Karpas-422 (cell line): ENCODE results near the gene P2RY8. TPM values are rescaled to one million over a fixed set of nuclear protein-coding genes. Genes with fewer than 3 reads are reported as not detected.
A peak's percentile ranks its signal among the peaks of the same experiment; 100 is the strongest.

Experiments used
- DNase-seq: peaks from one replicate; pipeline ENCODE4 v3.0.0-alpha.2; 2015
- H2AFZ ChIP-seq: fragments of 200-600 bp; sonication (generic); 2 replicates; pipeline ENCODE4 v1.6.1; 2014; ENCODE audit warnings: antibody characterized with exemption, low read length, mixed read lengths
- H3K27ac ChIP-seq: fragments of 200-600 bp; sonication (generic); 2 replicates; pipeline ENCODE4 v1.5.1; 2014; ENCODE audit warnings: mild to moderate bottlenecking, low read length, moderate library complexity
- H3K27me3 ChIP-seq: fragments of 200-600 bp; sonication (generic); 2 replicates; pipeline ENCODE4 v1.6.1; 2014; ENCODE audit warnings: low read length, mixed read lengths
- H3K36me3 ChIP-seq: fragments of 200-600 bp; sonication (generic); 2 replicates; pipeline ENCODE4 v1.6.1; 2014; ENCODE audit warnings: low read length, mixed read lengths; ENCODE audit not compliant: insufficient read depth
- H3K4me1 ChIP-seq: fragments of 200-600 bp; sonication (generic); 2 replicates; pipeline ENCODE4 v1.6.1; 2014; ENCODE audit warnings: mild to moderate bottlenecking, low read length, mixed read lengths
- H3K4me2 ChIP-seq: fragments of 200-600 bp; sonication (generic); 2 replicates; pipeline ENCODE4 v1.6.1; 2014; ENCODE audit warnings: low read length, low read depth, mild to moderate bottlenecking; ENCODE audit not compliant: poor library complexity, severe bottlenecking
- H3K4me3 ChIP-seq: fragments of 200-600 bp; sonication (generic); 2 replicates; pipeline ENCODE4 v1.5.1; 2014; ENCODE audit warnings: mild to moderate bottlenecking, antibody characterized with exemption, low read length, mixed read lengths
- H3K79me2 ChIP-seq: fragments of 200-600 bp; sonication (generic); 2 replicates; pipeline ENCODE4 v1.6.1; 2014; ENCODE audit warnings: mild to moderate bottlenecking, low read length, mixed read lengths
- H3K9ac ChIP-seq: fragments of 200-600 bp; sonication (generic); 2 replicates; pipeline ENCODE4 v1.6.0; 2014; ENCODE audit warnings: low read length
- H3K9me2 ChIP-seq: fragments of 200-600 bp; sonication (generic), shearing (Covaris generic); replicated peaks from 2 replicates; pipeline ENCODE4 v1.6.0; 2014; ENCODE audit warnings: mild to moderate bottlenecking, low read length, moderate library complexity; ENCODE audit not compliant: insufficient read depth
- H3K9me3 ChIP-seq: fragments of 300-700, 200-600 bp; sonication (generic); 2 replicates; pipeline ENCODE4 v1.6.1; 2014; ENCODE audit warnings: low read length, mixed read lengths
- H4K20me1 ChIP-seq: fragments of 200-600 bp; sonication (generic); 2 replicates; pipeline ENCODE4 v1.6.1; 2014; ENCODE audit warnings: mild to moderate bottlenecking, antibody characterized with exemption, low read length, low read depth; ENCODE audit not compliant: insufficient read depth
- total RNA-seq: library from RNA; depleted of rRNA; stranded (reverse); fragments of >200 nt; shearing (Covaris generic); gene quantifications from 2 replicates; pipeline ENCODE4 v1.2.3, GENCODE V29; 2014; ENCODE audit warnings: low replicate concordance

P2RY8 gene
- total RNA-seq, 1 experiment from 2014 or later, result 87.1 TPM

GRCh38 chrX:1465286-1466231 lies 71.4 kb downstream of the P2RY8 start:
- H3K4me3 ChIP-seq, result no peak overlapping the region
- no peak overlapping the region for H3K4me2 ChIP-seq
- H2AFZ ChIP-seq, result no peak overlapping the region
- H3K79me2 ChIP-seq, result peaks cover 8% of the 10 kb centered on the region; the same call in 1 of the 2 replicates
- no peaks in the 10 kb centered on the region for H3K9me3 ChIP-seq
- DNase-seq, result no peak
- peaks cover 35% of the 10 kb centered on the region for H4K20me1 ChIP-seq
- peaks cover 34% of the 10 kb centered on the region for H3K4me1 ChIP-seq
- H3K9ac ChIP-seq, result no peak overlapping the region
- no peak overlapping the region for H3K27ac ChIP-seq
- no peaks in the 10 kb centered on the region for H3K9me2 ChIP-seq
- H3K36me3 ChIP-seq, result peaks cover 34% of the 10 kb centered on the region
- no peaks in the 10 kb centered on the region for H3K27me3 ChIP-seq

- H3K4me2 ChIP-seq, result no peak overlapping the region
- peaks cover 27% of the 10 kb centered on the region for H3K4me1 ChIP-seq
- H2AFZ ChIP-seq, result no peak overlapping the region
- no peak overlapping the region for H3K4me3 ChIP-seq
- H3K79me2 ChIP-seq, result peaks cover 8% of the 10 kb centered on the region; the same call in 1 of the 2 replicates
- H3K27me3 ChIP-seq, result no peaks in the 10 kb centered on the region
- H3K27ac ChIP-seq, result no peak overlapping the region
- no peaks in the 10 kb centered on the region for H3K9me2 ChIP-seq
- peaks cover 34% of the 10 kb centered on the region for H3K36me3 ChIP-seq
- no peak for DNase-seq
- peaks cover 35% of the 10 kb centered on the region for H4K20me1 ChIP-seq
- no peaks in the 10 kb centered on the region for H3K9me3 ChIP-seq
- H3K9ac ChIP-seq, result no peak overlapping the region
Observed at GRCh38 chrX:1464971-1465285, 72.1 kb downstream of the P2RY8 start.

GRCh38 chrX:1464041-1464970 lies 72.7 kb downstream of the P2RY8 start:
- no peaks in the 10 kb centered on the region for H3K27me3 ChIP-seq
- H3K4me3 ChIP-seq, result no peak overlapping the region
- H3K4me2 ChIP-seq, result no peak overlapping the region
- H2AFZ ChIP-seq, result no peak overlapping the region
- peaks cover 23% of the 10 kb centered on the region for H3K4me1 ChIP-seq
- H3K79me2 ChIP-seq, result peaks cover 8% of the 10 kb centered on the region; the same call in 1 of the 2 replicates
- H3K27ac ChIP-seq, result no peak overlapping the region
- peaks cover 35% of the 10 kb centered on the region for H4K20me1 ChIP-seq
- no peak overlapping the region for H3K9ac ChIP-seq
- no peaks in the 10 kb centered on the region for H3K9me2 ChIP-seq
- H3K9me3 ChIP-seq, result no peaks in the 10 kb centered on the region
- no peak for DNase-seq
- peaks cover 34% of the 10 kb centered on the region for H3K36me3 ChIP-seq

- Histone ChIP-seq H3K4me1 (peaks cover 24% of the 10 kb centered on the region), H3K36me3 (peaks cover 34% of the 10 kb centered on the region), H3K9ac (no peak overlapping the region), H3K27me3 (no peaks in the 10 kb centered on the region), H3K4me2 (no peak overlapping the region), H3K79me2 (peaks cover 8% of the 10 kb centered on the region; the same call in 1 of the 2 replicates), H2AFZ (no peak overlapping the region), H3K9me2 (no peaks in the 10 kb centered on the region), H4K20me1 (peaks cover 35% of the 10 kb centered on the region), H3K9me3 (no peaks in the 10 kb centered on the region), H3K4me3 (no peak overlapping the region), H3K27ac (no peak overlapping the region)
- DNase-seq, result no peak
Observed at GRCh38 chrX:1463581-1463980, 73.4 kb downstream of the P2RY8 start.

GRCh38 chrX:1462596-1463251 lies 74.3 kb downstream of the P2RY8 start:
- no peaks in the 10 kb centered on the region for H3K9me2 ChIP-seq
- peaks cover 24% of the 10 kb centered on the region for H3K4me1 ChIP-seq
- no peaks in the 10 kb centered on the region for H3K27me3 ChIP-seq
- no peak overlapping the region for H2AFZ ChIP-seq
- H3K9me3 ChIP-seq, result no peaks in the 10 kb centered on the region
- no peak overlapping the region for H3K4me2 ChIP-seq
- peaks cover 34% of the 10 kb centered on the region for H3K36me3 ChIP-seq
- no peak overlapping the region for H3K4me3 ChIP-seq
- no peak for DNase-seq
- H4K20me1 ChIP-seq, result peaks cover 35% of the 10 kb centered on the region
- H3K79me2 ChIP-seq, result peaks cover 8% of the 10 kb centered on the region; the same call in 1 of the 2 replicates
- no peak overlapping the region for H3K27ac ChIP-seq
- H3K9ac ChIP-seq, result no peak overlapping the region

GRCh38 chrX:1462110-1462509 lies 74.9 kb downstream of the P2RY8 start:
- peaks cover 32% of the 10 kb centered on the region for H4K20me1 ChIP-seq
- peaks cover 28% of the 10 kb centered on the region for H3K36me3 ChIP-seq
- H3K9me2 ChIP-seq, result no peaks in the 10 kb centered on the region
- H3K79me2 ChIP-seq, result peaks cover 3% of the 10 kb centered on the region; the same call in 1 of the 2 replicates
- H3K9me3 ChIP-seq, result no peaks in the 10 kb centered on the region
- H3K4me2 ChIP-seq, result no peak overlapping the region
- no peak for DNase-seq
- no peak overlapping the region for H3K4me3 ChIP-seq
- H3K27me3 ChIP-seq, result no peaks in the 10 kb centered on the region
- no peak overlapping the region for H2AFZ ChIP-seq
- H3K9ac ChIP-seq, result no peak overlapping the region
- H3K4me1 ChIP-seq, result peaks cover 24% of the 10 kb centered on the region
- H3K27ac ChIP-seq, result no peak overlapping the region

- Histone ChIP-seq H3K27ac (peak overlapping the region; percentile 85), H4K20me1 (no peaks in the 10 kb centered on the region), H3K79me2 (peaks cover 18% of the 10 kb centered on the region), H3K4me3 (no peak overlapping the region), H3K27me3 (no peaks in the 10 kb centered on the region), H3K4me2 (no peak overlapping the region), H3K4me1 (peaks cover 53% of the 10 kb centered on the region), H3K36me3 (no peaks in the 10 kb centered on the region), H3K9me2 (no peaks in the 10 kb centered on the region), H3K9ac (no peak overlapping the region), H2AFZ (no peak overlapping the region), H3K9me3 (no peaks in the 10 kb centered on the region)
- DNase-seq, result no peak
Observed at GRCh38 chrX:1455948-1456280, 81.1 kb downstream of the P2RY8 start.
